Caki2 (cell line): Measurements from ENCODE around the gene FBP1. TPM values are rescaled to one million over a fixed set of nuclear protein-coding genes. Genes with fewer than 3 reads are reported as not detected.
A peak's percentile ranks its signal among the peaks of the same experiment; 100 is the strongest.

Experiments used
- DNase-seq: peaks from one replicate; pipeline ENCODE4 v3.0.0-alpha.2; 2015; ENCODE audit warnings: low read depth
- in situ Hi-C: cut with HindIII; loops from 2 replicates; pipeline ENCODE4 v1.10.0; 2016; ENCODE audit warnings: low sequenced_read_pairs, low pct_unique_long_range_greater_than_20kb, mixed read lengths
- total RNA-seq: library from RNA; depleted of rRNA; stranded (reverse); fragments of >200 nt; shearing (Covaris generic); gene quantifications from 2 replicates; pipeline ENCODE4 v1.2.3, GENCODE V29; 2014; ENCODE audit warnings: low replicate concordance

The FBP1 gene
- total RNA-seq, 1 experiment from 2014 or later: not detected

DNA sequence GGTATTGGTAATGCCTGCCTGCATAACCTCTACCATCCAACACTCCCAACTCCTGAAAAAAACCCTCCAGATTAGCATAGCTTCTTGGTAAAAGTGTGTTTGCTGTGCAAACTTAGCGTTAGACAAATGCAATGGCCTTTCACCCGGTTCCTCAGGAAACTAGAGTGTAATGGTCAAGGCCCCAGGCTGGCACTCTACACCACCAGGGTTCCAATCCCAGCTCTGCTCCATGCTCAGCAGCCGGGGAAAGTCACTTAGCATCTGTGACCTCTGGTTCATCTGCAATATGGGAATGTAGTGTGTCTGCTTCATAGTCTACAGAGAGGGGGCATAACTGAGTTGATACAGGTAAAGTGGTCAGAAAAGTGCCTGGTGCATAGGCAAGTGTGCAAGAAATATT is 9.0 kb downstream of the FBP1 start:
- in situ Hi-C loops: no loop called here
- DNase-seq: no peak

DNA sequence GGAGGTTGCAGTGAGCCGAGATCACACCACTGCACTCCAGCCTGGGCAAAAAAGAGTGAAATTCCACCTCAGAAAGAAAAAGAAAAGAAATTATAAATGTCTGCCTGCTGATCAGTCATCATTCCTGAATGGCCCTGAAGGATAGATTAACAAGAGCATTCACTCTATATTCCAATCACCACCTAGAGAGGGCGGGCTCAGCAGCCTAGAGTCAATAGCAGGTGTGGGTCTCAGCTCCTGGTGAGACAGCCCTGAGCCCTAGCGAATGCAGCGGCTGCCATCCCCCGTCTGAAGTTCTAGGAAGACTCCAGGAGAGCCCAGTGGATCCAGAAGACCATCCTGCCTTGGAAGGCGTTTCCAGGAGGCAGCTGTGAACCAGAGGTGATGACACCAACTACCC is 12.0 kb downstream of the FBP1 start:
- in situ Hi-C loops: no loop called here
- no peak for DNase-seq

DNA sequence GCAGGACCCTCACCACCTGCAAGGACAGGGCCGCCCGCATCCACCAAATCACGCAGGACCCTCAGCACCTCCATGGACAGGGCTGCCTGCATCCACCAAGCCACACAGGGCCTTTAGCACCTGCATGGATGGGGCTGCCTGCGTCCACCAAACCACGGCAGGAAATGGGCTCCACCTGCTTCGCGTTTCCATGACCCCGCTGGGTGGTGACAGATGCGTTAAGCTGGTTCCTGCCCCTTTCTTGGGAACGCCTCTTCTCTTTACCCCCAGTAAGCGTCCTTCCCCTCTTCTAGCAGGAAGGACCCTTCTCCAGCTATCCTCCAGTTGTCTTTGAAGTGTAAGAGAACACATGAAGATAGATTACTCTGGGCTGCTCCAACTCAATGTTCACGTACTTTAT is 13.5 kb downstream of the FBP1 start:
- in situ Hi-C loops: no loop called here
- DNase-seq: no peak

DNA sequence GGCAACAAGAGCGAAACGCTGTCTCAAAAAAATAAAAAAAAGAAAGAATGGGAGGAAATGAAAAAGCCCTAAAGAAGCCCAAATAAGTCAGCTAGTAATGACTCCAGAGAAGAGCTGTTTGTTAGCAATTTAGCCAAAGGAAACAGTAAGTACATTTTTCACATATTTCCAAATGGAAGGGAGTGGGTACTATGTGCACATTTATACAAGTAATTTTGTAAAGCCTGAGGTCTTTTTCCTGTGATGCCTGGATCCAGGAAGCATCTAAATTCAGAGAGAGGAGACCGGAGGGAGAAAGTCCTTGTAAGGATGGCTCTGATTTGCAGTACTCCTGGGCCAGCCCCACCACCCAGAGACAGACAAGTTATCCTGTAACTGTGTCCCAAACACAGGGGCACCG is 14.7 kb downstream of the FBP1 start:
- in situ Hi-C loops: no loop called here
- DNase-seq: no peak

DNA sequence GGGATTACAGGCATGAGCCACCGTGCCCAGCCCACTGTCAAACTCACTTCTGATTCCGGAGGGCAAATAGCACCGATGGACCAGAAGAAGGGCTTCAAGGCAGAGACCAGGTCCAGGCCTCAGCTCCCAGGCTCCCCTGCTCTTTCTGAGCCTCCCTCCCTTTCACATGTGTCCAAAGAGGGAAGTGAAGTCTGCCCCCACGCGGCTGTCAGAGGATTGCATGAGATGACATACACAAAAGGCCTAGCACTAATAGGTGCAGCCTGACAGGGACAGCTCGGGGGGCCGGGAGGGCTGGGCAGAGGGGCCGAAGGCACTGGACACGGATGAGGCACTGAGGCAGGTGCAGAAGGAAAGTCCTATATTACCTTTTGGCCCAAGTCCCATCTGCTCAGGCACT is 16.1 kb downstream of the FBP1 start:
- in situ Hi-C loops: no loop called here
- no peak for DNase-seq

DNA sequence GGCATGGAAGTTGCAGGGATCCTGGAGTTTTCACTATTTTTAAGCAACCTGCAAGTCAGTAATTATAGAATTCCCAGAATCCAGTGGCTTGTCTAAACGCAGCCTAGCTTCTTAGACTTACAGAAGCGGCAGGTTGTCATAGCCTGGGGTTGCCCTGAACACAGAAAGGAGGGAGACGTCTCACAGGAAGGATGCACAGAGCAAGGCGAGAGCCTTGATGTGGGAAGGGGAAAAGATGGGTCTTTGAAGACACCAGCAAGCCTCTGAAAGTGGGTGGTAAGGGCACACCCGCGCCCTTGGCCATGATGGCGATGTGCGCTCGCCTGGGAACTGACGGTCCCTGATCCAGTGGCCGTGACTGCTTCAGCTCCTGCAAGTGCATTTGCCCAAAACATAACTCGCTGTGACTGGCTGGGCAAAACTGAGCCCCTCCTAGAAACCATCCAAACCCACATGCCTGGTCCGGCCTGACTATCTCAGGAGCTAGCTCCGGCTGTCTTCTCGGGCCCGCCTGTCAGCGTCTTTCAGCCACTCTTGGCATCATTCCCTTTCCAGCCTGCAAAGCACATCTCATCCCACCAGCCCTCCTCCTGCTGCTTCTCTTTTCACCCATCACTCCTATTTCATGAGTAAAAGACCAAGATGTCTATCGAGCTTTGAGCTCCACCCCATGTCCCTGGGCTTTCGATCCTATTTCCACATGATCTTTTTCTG is 17.1 kb downstream of the FBP1 start:
- DNase-seq: no peak
- in situ Hi-C loops: no loop called here

DNA sequence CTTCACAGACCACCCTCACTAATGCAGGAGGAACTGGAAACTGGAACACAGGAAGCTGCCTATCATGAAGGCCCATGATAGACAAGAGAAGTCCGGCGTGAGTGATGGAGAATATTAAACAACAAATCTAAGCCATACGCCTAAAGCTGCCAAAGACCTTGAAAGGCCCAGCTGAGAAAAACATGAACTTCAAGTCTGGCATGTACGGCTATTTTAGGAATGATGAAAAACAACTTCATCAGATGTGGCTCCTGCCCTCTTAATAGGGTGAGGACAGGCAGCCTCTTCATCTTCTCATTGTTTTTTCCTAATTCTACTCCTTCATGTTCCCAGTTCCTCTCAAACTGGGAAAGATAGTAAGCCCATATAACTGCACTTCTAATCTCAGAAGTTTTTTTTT is 20.3 kb downstream of the FBP1 start:
- in situ Hi-C loops: no loop called here
- DNase-seq: no peak

DNA sequence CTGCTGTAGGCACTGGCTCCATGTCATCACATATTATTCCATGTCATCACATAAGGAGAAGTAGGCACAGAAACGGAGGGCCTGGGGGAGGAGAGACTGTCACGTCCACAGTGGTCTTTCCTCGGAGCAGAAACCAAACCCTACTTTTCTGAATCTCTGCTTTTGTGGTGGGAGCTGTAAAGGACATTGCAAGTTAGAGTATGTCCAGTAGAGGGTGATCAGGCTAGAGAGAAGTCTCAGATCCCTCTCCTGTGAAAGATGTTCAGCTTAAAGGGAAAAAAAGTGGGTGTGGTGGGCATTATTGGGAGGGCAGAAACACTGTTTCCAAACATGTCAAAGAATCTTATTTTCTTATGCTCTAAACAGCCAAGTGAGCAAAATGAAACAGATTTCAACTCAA is 26.3 kb downstream of the FBP1 start:
- in situ Hi-C loops: no loop called here
- DNase-seq: no peak

DNA sequence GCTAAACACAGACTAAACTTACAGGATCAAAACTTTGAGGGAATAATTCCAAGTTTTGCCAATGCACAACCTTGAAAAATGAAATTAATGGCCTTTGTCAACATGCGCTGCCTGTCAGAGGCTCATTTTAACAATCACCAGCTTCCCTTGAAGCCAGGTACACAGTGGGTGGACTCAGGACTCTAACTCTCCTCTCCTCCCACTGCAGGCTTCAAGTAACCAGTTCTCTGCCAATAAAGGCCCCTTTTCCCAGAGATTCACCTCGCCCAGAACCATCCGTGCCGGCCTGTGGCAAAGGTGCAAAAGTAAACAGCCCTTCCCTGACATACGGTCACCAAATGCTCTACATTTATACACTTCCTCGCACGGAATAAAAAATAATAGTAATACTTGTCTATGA is 27.2 kb downstream of the FBP1 start:
- DNase-seq: no peak
- in situ Hi-C loops: no loop called here

DNA sequence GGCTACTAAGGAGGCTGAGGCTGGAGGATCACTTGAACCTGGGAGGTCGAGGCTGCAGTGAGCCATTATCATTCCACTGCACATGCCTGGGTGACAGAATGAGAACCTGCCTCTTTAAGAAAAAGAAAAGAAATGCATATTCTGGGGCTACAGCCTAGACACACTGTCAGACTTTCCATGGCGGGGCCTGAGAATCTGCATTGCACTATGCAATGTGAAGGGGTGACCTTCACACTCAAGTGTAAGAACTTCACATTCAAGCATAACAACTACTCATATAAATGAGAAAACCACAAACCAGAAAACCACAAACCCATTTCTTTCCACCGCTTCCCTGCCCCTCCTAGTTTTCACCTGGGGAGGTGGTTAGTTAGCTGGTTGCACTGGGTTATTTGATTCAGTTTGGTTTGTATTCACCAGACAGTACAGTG is 27.7 kb downstream of the FBP1 start:
- in situ Hi-C loops: no loop called here
- DNase-seq: no peak

DNA sequence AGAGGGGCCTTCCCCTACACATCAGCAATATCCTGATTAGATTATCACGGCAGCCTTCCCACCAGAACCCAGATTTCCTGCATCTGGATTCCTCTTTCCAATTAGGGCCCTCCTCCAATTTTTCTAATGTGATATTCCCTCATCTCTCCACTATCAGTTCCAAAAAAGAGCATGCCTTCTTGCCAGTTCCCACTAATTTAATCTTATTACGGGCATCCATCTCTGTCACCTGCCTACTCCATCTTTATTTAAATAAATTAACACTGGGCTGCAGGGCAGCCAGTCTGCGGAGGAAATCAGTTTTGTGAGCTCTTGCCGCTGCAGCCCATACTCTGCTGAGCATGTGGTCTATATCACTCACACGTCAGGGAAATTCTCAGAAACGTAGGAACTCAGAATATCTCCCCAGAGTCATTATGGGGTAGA is 29.1 kb downstream of the FBP1 start:
- no peak for DNase-seq
- in situ Hi-C loops: no loop called here

DNA sequence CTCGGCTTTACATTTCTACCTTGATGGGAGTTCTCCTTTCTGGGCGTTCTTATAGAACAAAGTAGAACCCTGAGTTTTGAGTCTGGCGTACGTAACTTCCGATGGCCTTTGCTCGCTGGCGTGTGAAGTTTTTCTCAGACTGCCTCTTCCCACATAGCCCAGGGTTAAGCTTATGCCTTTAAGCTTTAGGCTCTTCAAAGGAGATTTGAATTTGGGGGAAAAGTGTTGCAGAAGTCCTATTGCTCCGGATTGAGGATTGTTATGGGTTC is 32.0 kb downstream of the FBP1 start:
- in situ Hi-C loops: no loop called here
- DNase-seq: no peak

DNA sequence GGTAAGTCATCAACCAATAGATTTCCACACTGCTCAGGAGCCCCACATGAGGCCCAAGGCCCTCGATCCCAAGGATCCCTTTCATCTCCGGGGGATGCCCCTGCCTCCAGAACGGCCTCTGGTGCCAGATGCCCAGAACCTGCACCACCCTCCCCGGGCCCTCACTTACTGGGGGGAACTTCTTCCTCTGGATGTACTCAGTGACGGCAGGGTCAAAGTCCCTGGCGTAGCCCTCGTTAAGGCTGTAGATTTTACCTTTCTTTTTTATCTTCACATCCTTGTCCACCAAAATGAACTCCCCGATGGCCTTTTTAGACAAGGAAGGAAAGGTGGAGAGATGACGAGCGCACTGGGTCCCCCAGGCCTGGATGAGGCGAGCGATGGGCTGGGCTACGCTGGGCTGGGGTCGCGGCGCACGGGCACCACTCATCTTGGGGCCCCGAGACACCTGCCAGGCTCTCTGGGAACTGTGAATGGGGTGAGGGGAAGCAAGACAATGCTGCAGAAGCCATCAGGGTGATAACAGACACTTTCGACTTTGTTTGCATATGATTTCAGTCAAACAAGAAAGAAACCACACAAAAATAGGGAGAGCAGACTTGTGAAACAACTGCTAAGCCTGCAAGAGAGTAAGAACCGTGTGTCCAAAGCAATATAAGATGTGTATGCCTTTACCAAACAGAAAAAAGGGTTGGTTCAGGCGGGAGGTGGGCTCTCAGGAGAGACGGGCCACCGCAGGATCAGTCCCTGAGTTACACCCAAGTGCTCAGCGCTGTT is 32.5 kb downstream of the FBP1 start:
- no peak for DNase-seq
- in situ Hi-C loops: no loop called here

DNA sequence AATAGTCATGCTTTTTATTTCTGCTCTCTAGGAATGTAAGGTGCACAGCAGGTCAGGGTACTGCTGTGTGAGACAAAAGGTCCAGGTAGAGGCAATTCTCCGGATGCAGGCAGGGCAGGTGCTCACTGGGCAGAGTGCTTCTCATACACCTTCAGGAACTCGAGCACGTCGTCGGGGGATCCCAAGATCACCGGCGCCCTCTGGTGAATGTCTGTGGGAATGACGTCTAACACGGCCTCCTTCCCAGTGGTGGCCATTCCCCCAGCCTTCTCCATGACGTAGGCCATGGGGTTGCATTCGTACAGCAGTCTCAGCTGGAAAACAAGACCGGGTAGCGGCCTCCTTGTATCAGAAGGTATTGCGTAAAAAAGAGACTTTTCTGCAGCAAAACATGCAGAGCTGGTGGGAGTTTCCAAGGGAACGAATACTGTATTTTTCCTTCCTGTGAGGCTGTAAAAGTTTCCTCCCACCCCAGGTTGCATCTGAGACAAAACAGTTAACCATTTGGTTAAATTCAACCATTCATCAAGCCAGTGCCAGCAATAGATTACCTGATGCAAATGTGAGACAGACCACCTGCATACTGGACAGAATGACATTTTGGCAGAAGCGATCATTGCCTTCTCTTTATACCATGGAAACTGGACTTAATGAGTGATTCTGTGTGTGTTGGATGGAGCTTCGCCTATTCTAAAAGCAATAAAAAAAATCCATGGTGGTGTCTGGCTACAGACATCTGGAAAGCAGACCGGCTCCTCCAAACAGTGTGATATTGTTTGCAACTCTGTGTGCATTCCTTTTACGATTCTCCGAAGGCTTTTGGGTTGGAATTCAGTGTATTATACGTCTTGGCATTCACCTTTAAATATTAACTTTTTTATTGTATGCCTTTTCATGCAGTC is 35.8 kb downstream of the FBP1 start:
- peak; percentile 8 for DNase-seq
- in situ Hi-C loops: no loop called here

DNA sequence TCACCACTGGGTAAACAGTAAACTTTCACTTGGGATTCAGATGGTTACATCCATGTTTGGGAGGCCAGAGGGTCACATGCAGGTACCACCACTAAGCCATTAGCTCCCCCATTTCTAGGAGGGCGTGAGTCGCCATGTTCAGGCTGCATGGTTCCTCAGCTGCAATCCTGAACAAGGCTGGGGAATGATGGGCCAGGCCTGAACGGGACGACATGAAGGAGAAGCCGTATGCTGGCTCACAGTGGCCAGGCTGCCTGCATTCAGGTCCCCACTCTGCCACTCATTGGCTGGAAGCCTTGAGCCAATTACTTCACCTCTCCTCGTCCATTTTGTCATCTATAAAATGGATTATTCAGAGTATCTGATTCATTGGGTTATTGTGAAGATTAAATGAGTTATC is 36.7 kb downstream of the FBP1 start:
- no peak for DNase-seq

DNA sequence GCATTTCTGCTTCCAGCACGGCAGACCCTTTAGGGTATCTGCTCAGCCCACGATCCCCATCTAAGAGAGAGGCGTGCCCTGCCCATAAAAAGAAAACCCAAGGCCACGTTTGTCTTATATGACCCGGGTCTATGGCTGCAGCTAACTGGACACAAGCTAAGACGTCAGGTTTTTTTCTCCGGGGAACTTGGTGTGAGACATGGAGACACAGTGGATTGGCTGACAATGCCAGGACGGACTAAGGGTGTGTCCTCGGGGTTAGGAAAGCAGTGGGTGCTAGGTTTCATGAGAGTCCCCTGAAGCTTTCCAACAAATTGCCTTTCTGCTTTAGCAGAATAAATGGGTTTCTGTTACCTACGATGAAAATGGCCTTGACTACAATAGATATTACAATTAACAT is 38.6 kb downstream of the FBP1 start:
- no peak for DNase-seq
- in situ Hi-C loops: no loop called here

More for the DNA sequence above, 36.7 kb downstream of the FBP1 start:
- in situ Hi-C loops: no loop called here

DNA sequence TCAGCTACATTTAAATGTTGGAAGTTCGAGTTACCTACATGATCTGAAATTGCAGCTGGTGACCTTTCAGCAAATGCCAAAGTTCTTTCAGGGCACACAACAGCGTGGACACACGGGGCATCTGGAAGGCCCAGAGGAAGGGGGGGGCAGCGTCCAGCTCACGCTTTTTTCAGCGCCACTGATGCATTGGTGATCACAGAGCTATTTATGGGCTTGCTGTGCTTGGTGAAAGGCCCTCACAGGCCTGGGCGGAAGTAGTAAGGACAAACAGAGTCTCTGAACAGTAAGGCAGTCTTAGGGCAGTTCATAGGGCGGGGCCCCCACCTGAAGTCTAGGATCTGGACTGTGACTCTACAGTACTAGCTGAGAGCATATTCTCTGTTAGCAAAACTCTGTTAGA is 39.1 kb downstream of the FBP1 start:
- no peak for DNase-seq
- in situ Hi-C loops: no loop called here

DNA sequence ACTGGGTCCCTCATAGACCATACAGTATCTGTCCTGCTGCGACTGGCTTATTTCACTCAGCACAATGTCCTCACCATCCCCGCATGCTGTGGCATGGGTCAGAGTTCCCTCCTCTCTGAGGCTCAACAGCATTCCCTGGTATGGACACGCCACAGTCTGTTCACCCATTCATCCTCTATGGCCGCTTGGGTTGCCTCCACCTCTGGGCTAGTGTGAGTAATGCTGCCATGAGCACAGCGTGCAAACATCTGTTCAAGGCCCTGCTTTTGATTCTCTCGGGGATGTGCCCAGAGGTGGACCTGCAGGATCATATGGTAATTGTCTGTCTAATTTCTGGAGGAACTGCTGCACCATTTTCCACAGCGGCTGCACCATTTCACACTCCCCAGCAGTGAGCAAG is 40.2 kb downstream of the FBP1 start:
- in situ Hi-C loops: no loop called here
- DNase-seq: no peak
